PC-9 (cell line): ENCODE results near the gene RIBC2.

Source experiments
- CTCF ChIP-seq: fragments of 200-600 bp; sonication (generic); conservative IDR thresholded peaks from 2 replicates; pipeline ENCODE4 v1.6.1; 2017; ENCODE audit warnings: mixed run types, antibody characterized with exemption, mild to moderate bottlenecking, moderate library complexity
- EZH2 ChIP-seq: fragments of 200-600 bp; sonication (generic); IDR thresholded peaks from 2 replicates; pipeline ENCODE4 v1.8.0; 2017; ENCODE audit warnings: antibody characterized with exemption, low read depth

GRCh38 chr22:45418770-45419138 is 5.3 kb downstream of the RIBC2 start:
- TF ChIP-seq CTCF (no peak), EZH2 (no peak)
